ENCODE results near the gene PPM1H.

- no peak for TF ChIP-seq POLR2A (IDR thresholded peaks at IDR 0.05; ENCODE audit: low read length)
- no peak for TF ChIP-seq GATA1 (IDR thresholded peaks at IDR 0.05; ENCODE audit: low read depth, low read length)
Observed at GRCh38 chr12:62700091-62700880, 234.7 kb downstream of the PPM1H start.
